Vagina (tissue), 2 donors: ENCODE measurements around the gene KICS2.

ENCODE experiments used
- CTCF ChIP-seq, 3 experiments: fragments of 450-650 bp in 2 of 3; fragments of 200-600 bp in 1 of 3; sonication (generic) in 1 of 3; IDR thresholded peaks; one replicate each; pipeline ENCODE4 v1.5.1; 2017 to 2019; ENCODE audit warnings: antibody characterized with exemption in 3 of 3, mild to moderate bottlenecking in 2 of 3, moderate library complexity in 2 of 3
- POLR2A ChIP-seq, 2 donors: fragments of 450-650 bp; IDR thresholded peaks; one replicate each; pipeline ENCODE4 v1.6.1; 2017; ENCODE audit warnings: antibody characterized with exemption in 2 of 2, mild to moderate bottlenecking in 2 of 2, moderate library complexity in 2 of 2
- POLR2AphosphoS5 ChIP-seq, 2 donors: sonication (generic); formaldehyde crosslinking; IDR thresholded peaks; one replicate each; pipeline ENCODE4 v1.9.0; 2017; ENCODE audit warnings: antibody characterized with exemption in 2 of 2, mild to moderate bottlenecking in 2 of 2, low read depth in 1 of 2; ENCODE audit not compliant: insufficient read depth in 1 of 2

- TF ChIP-seq CTCF (IDR thresholded peaks at IDR 0.05) (no peak), POLR2A (IDR thresholded peaks at IDR 0.05) (no peak), POLR2AphosphoS5 (IDR thresholded peaks at IDR 0.05; ENCODE audit: insufficient read depth in 1 of 2, low read depth in 1 of 2) (no peak)
Measured at GRCh38 chr12:64232196-64232595, 10.1 kb upstream of the KICS2 start.
